ENCODE results near the gene TMPRSS12.
"Not testable (repeated sequence)": the region's sequence is repeated elsewhere in the genome, so short reads cannot be mapped to it uniquely, and the experiment has no call there.

Gene TMPRSS12

GRCh38 chr12:50926932-50927331 lies 84.2 kb downstream of the TMPRSS12 start:
- not testable (repeated sequence) for DNase-seq

GRCh38 chr12:50927356-50927755 lies 84.6 kb downstream of the TMPRSS12 start:
- no peak for DNase-seq

GRCh38 chr12:50927766-50928224 lies 85.1 kb downstream of the TMPRSS12 start:
- no peak for DNase-seq

GRCh38 chr12:50928392-50928791 lies 85.7 kb downstream of the TMPRSS12 start:
- peak; percentile 30 for DNase-seq

- no peak for DNase-seq
Measured at GRCh38 chr12:50929831-50930230, 87.1 kb downstream of the TMPRSS12 start.

GRCh38 chr12:50930477-50930876 lies 87.8 kb downstream of the TMPRSS12 start:
- DNase-seq: not testable (repeated sequence)

GRCh38 chr12:50932787-50933280 lies 90.1 kb downstream of the TMPRSS12 start:
- peak; percentile 65 for DNase-seq

- DNase-seq: peak; percentile 24
Measured at GRCh38 chr12:50933459-50934124, 90.9 kb downstream of the TMPRSS12 start.

GRCh38 chr12:50934371-50934851 lies 91.7 kb downstream of the TMPRSS12 start:
- peak; percentile 89 for DNase-seq

GRCh38 chr12:50934981-50935807 lies 92.5 kb downstream of the TMPRSS12 start:
- peak; percentile 82 for DNase-seq

- peak; percentile 30 for DNase-seq
Measured at GRCh38 chr12:50936821-50937530, 94.2 kb downstream of the TMPRSS12 start.

Data from MV-4-11 (cell line).